Stimulated activated CD8-positive, alpha-beta memory T cell treated with anti-CD3 and anti-CD28 coated beads, Interleukin-2, amount 100 ng/mL, for 1 hour (primary cell): ENCODE measurements around the gene TMEM181.
"Not testable (repeated sequence)": the region's sequence is repeated elsewhere in the genome, so short reads cannot be mapped to it uniquely, and the experiment has no call there.

Experiments used
- DNase-seq, 2 donors: peaks; one replicate each; pipeline ENCODE4 v3.0.0-alpha.2; 2020; ENCODE audit warnings: low read depth in 2 of 2

Gene TMEM181

GRCh38 chr6:158660333-158660754, 100.5 kb downstream of the TMEM181 start:
- DNase-seq = no peak

GRCh38 chr6:158661156-158661685, 101.3 kb downstream of the TMEM181 start:
- no peak for DNase-seq

GRCh38 chr6:158662607-158662953, 102.7 kb downstream of the TMEM181 start:
- no peak for DNase-seq

GRCh38 chr6:158662954-158663624, 103.2 kb downstream of the TMEM181 start:
- no peak for DNase-seq

- no peak for DNase-seq
Observed at GRCh38 chr6:158663625-158664165, 103.8 kb downstream of the TMEM181 start.

- DNase-seq = no peak
Observed at GRCh38 chr6:158665332-158665731, 105.4 kb downstream of the TMEM181 start.

DNA sequence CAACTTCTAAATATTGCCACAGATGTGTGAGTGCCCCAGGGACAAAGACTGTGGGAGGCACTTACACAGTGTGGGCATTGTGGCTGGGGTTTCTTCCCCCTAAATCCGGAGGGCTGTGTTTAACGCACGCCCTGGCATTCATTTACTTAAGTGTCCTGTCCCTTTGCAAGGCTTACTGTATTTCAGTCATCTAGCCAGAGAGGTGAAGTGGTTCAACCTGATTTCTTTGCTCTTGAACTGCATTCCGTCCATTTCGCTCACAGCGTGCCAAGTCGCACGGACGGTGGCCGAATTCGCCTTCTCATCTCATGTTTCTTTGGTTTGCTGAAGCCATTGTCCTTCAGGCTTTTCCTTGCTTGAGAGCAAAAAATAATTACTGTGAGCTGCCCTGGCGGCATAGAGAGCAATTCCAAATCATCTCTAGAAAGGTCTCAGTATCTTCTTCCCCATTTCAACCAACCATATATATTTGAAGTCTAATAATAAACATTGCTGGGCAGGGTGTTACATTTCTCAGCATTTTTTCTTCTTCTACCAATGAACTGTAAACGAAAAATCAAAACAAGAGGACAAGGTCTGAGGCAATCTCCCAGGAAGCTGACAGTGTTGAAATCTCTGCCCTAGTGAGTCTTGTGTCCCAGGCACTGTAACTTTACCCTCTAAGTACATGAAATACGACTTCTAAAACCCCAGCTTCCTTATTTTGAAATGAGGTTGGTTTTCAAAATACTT, 106.9 kb downstream of the TMEM181 start:
- DNase-seq = no peak

DNA sequence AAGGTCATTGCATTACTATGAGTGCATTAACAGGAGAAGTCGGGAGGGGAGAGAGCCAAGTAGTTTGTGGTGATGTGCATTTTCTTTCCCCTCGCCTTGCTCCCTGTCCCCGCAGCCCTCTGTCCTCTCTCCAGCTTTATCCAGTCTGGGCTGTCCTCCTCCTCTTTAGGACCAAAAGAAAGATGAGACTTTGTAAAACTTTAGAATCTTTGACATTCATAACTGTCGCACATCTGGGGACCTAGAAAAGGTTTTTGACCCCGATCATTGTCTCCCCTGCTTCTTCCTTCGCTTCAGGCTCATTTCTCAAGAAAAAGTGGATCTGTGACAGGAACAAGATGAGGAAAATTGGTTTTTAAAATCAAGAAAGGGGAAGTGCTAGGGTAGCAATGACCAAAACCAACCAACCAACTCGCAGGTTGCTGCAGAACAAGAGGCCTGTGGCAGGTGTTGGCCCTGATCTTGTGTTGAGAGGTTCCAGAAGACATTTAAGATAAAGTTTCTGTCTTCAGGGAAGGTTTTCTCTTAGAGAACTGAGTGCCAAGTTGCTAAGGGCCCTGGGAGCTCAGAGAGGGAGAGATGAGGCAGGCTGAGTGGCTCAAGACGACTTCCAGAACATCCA, 107.6 kb downstream of the TMEM181 start:
- DNase-seq = no peak

- DNase-seq = no peak
Observed at GRCh38 chr6:158668707-158669103, 108.8 kb downstream of the TMEM181 start.

- DNase-seq = no peak
Observed at GRCh38 chr6:158669145-158670035, 109.5 kb downstream of the TMEM181 start.

GRCh38 chr6:158672119-158672518, 112.2 kb downstream of the TMEM181 start:
- DNase-seq = not testable (repeated sequence)

DNA sequence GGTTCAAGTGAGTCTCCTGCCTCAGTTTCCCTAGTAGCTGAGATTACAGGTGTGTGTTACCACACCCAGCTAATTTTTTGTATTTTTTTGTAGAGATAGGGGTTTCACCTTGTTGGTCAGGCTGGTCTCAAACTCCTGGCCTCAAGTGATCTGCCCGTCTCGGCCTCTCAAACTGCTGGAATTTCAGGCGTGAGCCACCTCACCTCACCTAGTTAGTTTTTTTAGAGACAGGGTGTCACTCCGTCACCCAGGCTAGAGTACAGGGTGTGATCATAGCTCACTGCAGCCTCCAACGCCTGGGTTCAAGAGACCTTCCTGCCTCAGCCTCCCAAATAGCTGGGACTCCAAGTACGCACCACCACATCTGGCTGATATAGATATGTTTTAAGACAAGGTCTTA, 112.8 kb downstream of the TMEM181 start:
- no peak for DNase-seq

DNA sequence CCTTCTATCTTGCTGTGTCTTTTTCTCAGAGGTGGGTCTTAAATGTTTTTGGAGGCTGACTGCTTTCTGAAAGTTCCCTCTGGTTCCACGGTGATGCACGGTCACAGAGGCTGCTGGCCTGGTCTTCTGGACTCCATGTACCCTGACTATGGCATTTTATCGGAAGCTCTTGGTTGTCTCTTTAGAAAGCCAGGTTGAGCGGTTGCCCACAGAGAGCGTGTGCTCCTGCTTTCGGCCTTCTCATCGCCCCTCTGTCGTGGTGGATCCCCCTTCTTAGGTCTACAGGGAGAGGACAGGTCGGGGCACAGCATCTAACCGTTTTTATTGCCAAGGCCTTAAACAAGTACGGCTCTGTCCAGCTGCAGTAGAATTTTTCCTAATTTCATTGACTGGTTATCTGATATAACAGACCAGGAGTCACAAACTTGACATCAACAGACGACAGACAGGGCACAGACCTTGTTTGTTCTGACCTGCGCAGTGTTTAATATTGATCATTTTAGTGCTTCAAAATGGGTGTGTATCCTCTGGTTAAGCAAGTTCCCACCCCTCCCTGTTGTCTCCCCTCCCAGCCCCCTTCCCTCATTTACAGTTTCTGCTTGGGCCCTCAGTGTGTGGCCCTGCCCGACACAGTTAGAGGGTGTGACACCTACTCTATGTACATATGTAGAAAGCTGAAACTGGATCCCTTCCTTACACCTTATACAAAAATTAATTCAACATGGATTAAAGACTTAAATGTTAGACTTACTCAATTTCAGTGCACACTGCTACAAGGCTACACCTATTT, 114.6 kb downstream of the TMEM181 start:
- no peak for DNase-seq

- not testable (repeated sequence) for DNase-seq
Observed at GRCh38 chr6:158677094-158677493, 117.2 kb downstream of the TMEM181 start.

DNA sequence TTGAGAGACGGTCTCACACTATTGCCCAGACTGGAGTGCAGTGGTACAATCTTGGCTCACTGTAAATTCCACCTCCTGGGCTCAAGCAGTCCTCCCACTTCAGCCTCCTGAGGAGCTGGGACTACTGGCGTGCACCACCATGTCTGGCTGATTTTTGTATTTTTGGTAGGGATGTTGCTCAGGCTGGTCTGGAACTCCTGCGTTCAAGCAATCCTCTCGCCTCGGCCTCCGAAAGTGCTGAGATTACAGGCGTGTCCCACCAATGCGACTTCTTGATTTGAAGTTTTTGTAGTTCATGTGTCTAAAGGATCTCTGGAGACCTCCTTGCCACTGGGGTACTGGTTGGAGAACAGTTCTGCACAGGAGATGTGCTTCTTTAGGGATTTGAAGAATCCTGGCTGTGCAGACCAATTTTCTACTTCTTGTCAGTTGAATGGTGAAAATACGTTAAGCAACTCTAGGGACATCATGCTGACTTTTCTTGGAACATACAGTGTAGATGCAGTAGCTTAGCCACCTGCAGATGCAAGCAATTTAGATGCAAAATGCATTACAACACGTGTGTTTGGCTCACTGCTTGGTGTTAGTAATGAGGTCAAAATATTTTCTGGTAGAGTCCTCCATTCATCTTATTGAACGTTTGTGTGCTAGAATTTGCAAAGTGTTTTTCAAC, 118.2 kb downstream of the TMEM181 start:
- no peak for DNase-seq

GRCh38 chr6:158680015-158680414, 120.1 kb downstream of the TMEM181 start:
- DNase-seq = no peak

DNA sequence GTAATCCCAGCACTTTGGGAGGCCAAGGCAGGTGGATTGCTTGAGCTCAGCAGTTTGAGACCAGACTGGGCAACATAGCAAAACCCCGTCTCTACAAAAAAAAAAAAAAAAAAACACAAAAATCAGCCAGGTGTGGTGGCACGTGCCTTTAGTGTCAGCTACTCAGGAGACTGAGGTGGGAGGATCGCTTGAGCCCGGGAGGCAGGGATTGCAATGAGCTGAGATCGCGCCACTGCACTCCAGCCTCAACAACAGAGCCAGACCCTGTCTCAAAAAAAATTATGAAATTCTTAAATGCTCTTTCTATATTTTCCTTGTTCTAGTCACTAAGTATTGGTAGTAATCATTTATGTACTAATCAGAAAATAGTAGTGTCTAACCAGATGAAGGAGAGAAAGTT, 120.6 kb downstream of the TMEM181 start:
- no peak for DNase-seq

GRCh38 chr6:158684311-158684710, 124.4 kb downstream of the TMEM181 start:
- DNase-seq = no peak

GRCh38 chr6:158684745-158685324, 124.9 kb downstream of the TMEM181 start:
- no peak for DNase-seq
